ENCODE results near the gene RUFY3. TPM values are rescaled to one million over a fixed set of nuclear protein-coding genes. Genes with fewer than 3 reads are reported as not detected.

RUFY3 gene
- total RNA-seq, 2 donors from 2014 or later = 32.8 to 33.0 TPM

Other genes starting within 250 kb of the RUFY3 start
- not detected for gene MUC7, start 249.8 kb upstream of the RUFY3 start, total RNA-seq
- gene AMTN, start 203.4 kb upstream of the RUFY3 start, total RNA-seq = not detected
- gene AMBN, start 129.7 kb upstream of the RUFY3 start, total RNA-seq = not detected
- not detected for gene ENAM, start 93.2 kb upstream of the RUFY3 start, total RNA-seq
- gene JCHAIN, start 55.5 kb upstream of the RUFY3 start, total RNA-seq = 1 to 10 TPM in 1 of 2 donors, not detected in 1; 2.8 TPM
- 10 to 100 TPM; 16.8 to 18.1 TPM for gene UTP3, start 33.4 kb upstream of the RUFY3 start, total RNA-seq
- gene GRSF1, start 117.9 kb downstream of the RUFY3 start, total RNA-seq = 10 to 100 TPM; 39.4 to 42.0 TPM
- gene MOB1B, start 180.4 kb downstream of the RUFY3 start, total RNA-seq = 10 to 100 TPM in 1 of 2 donors, 1 to 10 TPM in 1; 9.5 to 31.4 TPM